Uterus (tissue), 4 donors: ENCODE results near the gene SH3RF3. TPM values are rescaled to one million over a fixed set of nuclear protein-coding genes. Genes with fewer than 3 reads are reported as not detected.
A peak's percentile ranks its signal among the peaks of the same experiment; 100 is the strongest.

Experiments used
- DNase-seq, 2 donors: peaks; one replicate each; pipeline ENCODE4 v3.0.0-alpha.2; 2019 to 2020
- H3K27ac ChIP-seq, 2 donors: fragments of 200-600 bp; sonication (generic); 1 replicate in 1 of 2; 2 replicates in 1 of 2; pipeline ENCODE4 v1.5.1; 2016 to 2018
- H3K27me3 ChIP-seq, 2 donors: fragments of 200-600 bp; sonication (generic); one replicate each; pipeline ENCODE4 v1.5.1; 2018 to 2019; ENCODE audit warnings: control low read depth in 1 of 2
- H3K36me3 ChIP-seq, 2 donors: fragments of 200-600 bp; sonication (generic); one replicate each; pipeline ENCODE4 v1.5.1; 2019; ENCODE audit warnings: control low read depth in 1 of 2
- H3K4me1 ChIP-seq, 2 donors: fragments of 200-600 bp; sonication (generic); one replicate each; pipeline ENCODE4 v1.5.1; 2018 to 2019; ENCODE audit warnings: control low read depth in 1 of 2
- H3K4me3 ChIP-seq, 2 donors: fragments of 200-600 bp; sonication (generic); 1 replicate in 1 of 2; 2 replicates in 1 of 2; pipeline ENCODE4 v1.5.1; 2018 to 2019; ENCODE audit warnings: mild to moderate bottlenecking in 1 of 2
- H3K9me3 ChIP-seq, 2 donors: fragments of 200-600 bp; sonication (generic); one replicate each; pipeline ENCODE4 v1.5.1; 2019; ENCODE audit warnings: control low read depth in 1 of 2
- CTCF ChIP-seq, 4 experiments: fragments of 200-600 bp in 2 of 4; fragments of 450-650 bp in 2 of 4; sonication (generic) in 2 of 4; IDR thresholded peaks; one replicate each; pipeline ENCODE4 v1.5.1; 2016 to 2019; ENCODE audit warnings: antibody characterized with exemption in 4 of 4, mild to moderate bottlenecking in 2 of 4, moderate library complexity in 1 of 4
- POLR2A ChIP-seq, 2 donors: fragments of 450-650 bp; IDR thresholded peaks; one replicate each; pipeline ENCODE4 v1.6.1; 2016; ENCODE audit warnings: antibody characterized with exemption in 2 of 2, mild to moderate bottlenecking in 1 of 2, moderate library complexity in 1 of 2
- intact Hi-C: fragments of 100-400 bp; cut with DNase I; formaldehyde crosslinking; loops from one replicate; pipeline ENCODE4 v1.15.1; 2023; ENCODE audit warnings: low total_unique reads
- total RNA-seq, 4 donors: library from RNA; depleted of rRNA in 3 of 4; stranded (reverse); fragments of >200 nt in 3 of 4; gene quantifications; one replicate each; pipeline versions ENCODE4 v1.1.0 to v1.2.4, GENCODE V29; 2014 to 2023
- donor health status: DM: yes; HTN: yes; CAD: no.

SH3RF3 gene
- total RNA-seq, 4 donors from 2014 or later: 5.1 to 10.2 (median 8.7) TPM; not detected in 1

GRCh38 chr2:109440499-109441156, 311.6 kb downstream of the SH3RF3 start:
- Histone ChIP-seq H3K4me3 (no peak overlapping the region), H3K36me3 (no peaks in the 10 kb centered on the region), H3K4me1 (no peaks in the 10 kb centered on the region), H3K27me3 (no peaks in the 10 kb centered on the region), H3K9me3 (peaks cover 0 to 6% of the 10 kb centered on the region in 2 donors), H3K27ac (no peak overlapping the region)
- no peak for TF ChIP-seq CTCF (IDR thresholded peaks at IDR 0.05)
- TF ChIP-seq POLR2A (IDR thresholded peaks at IDR 0.05): no peak
- DNase-seq: peak; percentile 1 to 3
- intact Hi-C loops: no loop called here

GRCh38 chr2:109442715-109443319, 313.8 kb downstream of the SH3RF3 start:
- TF ChIP-seq POLR2A (IDR thresholded peaks at IDR 0.05): no peak
- TF ChIP-seq CTCF (IDR thresholded peaks at IDR 0.05): no peak
- no peaks in the 10 kb centered on the region for H3K27me3 ChIP-seq
- H3K4me1 ChIP-seq: no peaks in the 10 kb centered on the region
- H3K36me3 ChIP-seq: no peaks in the 10 kb centered on the region
- H3K27ac ChIP-seq: no peak overlapping the region
- H3K4me3 ChIP-seq: no peak overlapping the region
- DNase-seq: no peak
- intact Hi-C loops: no loop called here
- peaks cover 0 to 6% of the 10 kb centered on the region in 2 donors for H3K9me3 ChIP-seq

- no peaks in the 10 kb centered on the region for H3K4me1 ChIP-seq
- no peaks in the 10 kb centered on the region for H3K27me3 ChIP-seq
- no peak overlapping the region for H3K27ac ChIP-seq
- no peak for TF ChIP-seq POLR2A (IDR thresholded peaks at IDR 0.05)
- no peak for TF ChIP-seq CTCF (IDR thresholded peaks at IDR 0.05)
- no peak overlapping the region for H3K4me3 ChIP-seq
- H3K9me3 ChIP-seq: peaks cover 0 to 6% of the 10 kb centered on the region in 2 donors
- no peaks in the 10 kb centered on the region for H3K36me3 ChIP-seq
- no peak for DNase-seq
- intact Hi-C loops: no loop called here
Observed at GRCh38 chr2:109444916-109445315, 315.9 kb downstream of the SH3RF3 start.

GRCh38 chr2:109446278-109447131, 317.5 kb downstream of the SH3RF3 start:
- TF ChIP-seq CTCF (IDR thresholded peaks at IDR 0.05): no peak
- TF ChIP-seq POLR2A (IDR thresholded peaks at IDR 0.05): no peak
- DNase-seq: peak in 1 of 2 donors; percentile 31
- no peak overlapping the region for H3K4me3 ChIP-seq
- no peaks in the 10 kb centered on the region for H3K36me3 ChIP-seq
- H3K27ac ChIP-seq: peak overlapping the region in 1 of 2 donors; percentile 59
- intact Hi-C loops: no loop called here
- peaks cover 0 to 1% of the 10 kb centered on the region in 2 donors for H3K9me3 ChIP-seq
- H3K4me1 ChIP-seq: no peaks in the 10 kb centered on the region
- H3K27me3 ChIP-seq: no peaks in the 10 kb centered on the region
